22Rv1 (cell line): Measurements from ENCODE around the gene TMEM30B.

Experiments used
- CTCF ChIP-seq: fragments of 450-650 bp; IDR thresholded peaks from 2 replicates; pipeline ENCODE4 v1.5.1; 2017; ENCODE audit warnings: mild to moderate bottlenecking
- ZFX ChIP-seq: fragments of 450-650 bp; IDR thresholded peaks from 2 replicates; pipeline ENCODE4 v1.6.1; 2017; ENCODE audit warnings: antibody characterized with exemption, borderline replicate concordance

- peak; percentile 46 for TF ChIP-seq CTCF
- TF ChIP-seq ZFX = no peak
These were observed 27.9 kb downstream of the TMEM30B start for GRCh38 chr14:61253064-61253738.
